PC-3 (cell line): Measurements from ENCODE around the gene GOLT1A.

Source experiments
- EZH2 ChIP-seq: fragments of 300-600 bp; sonication (generic); IDR thresholded peaks from one replicate; pipeline ENCODE4 v1.6.1; 2017; ENCODE audit warnings: antibody characterized with exemption, mild to moderate bottlenecking, low read length; ENCODE audit not compliant: unreplicated experiment
- TF ChIP-seq, protein P1 (sequence below): fragments of 300-600 bp; sonication (generic); conservative IDR thresholded peaks from 2 replicates; pipeline ENCODE4 v1.5.1; 2017; ENCODE audit warnings: antibody characterized with exemption, low read depth, mild to moderate bottlenecking, low read length

DNA sequence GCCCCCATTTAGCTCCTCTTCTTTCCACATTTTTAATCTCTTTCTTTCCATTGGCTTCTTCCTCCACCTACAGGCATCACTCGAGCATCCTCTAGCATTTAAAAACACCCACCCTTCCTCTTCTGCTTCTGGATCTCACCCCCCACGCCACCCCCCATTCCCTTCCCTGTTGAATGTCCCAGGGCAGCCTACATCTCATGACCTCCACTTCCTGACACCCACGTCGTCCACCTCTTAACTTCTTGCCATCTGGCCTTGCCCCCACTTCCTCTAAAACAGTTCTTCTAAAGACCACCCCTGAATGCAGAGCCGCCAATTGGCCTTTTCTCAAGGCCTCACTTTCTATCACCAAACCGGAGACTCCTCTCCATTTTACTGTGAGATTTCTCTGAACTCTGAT is 55.8 kb downstream of the GOLT1A start:
- TF ChIP-seq, protein P1, sequence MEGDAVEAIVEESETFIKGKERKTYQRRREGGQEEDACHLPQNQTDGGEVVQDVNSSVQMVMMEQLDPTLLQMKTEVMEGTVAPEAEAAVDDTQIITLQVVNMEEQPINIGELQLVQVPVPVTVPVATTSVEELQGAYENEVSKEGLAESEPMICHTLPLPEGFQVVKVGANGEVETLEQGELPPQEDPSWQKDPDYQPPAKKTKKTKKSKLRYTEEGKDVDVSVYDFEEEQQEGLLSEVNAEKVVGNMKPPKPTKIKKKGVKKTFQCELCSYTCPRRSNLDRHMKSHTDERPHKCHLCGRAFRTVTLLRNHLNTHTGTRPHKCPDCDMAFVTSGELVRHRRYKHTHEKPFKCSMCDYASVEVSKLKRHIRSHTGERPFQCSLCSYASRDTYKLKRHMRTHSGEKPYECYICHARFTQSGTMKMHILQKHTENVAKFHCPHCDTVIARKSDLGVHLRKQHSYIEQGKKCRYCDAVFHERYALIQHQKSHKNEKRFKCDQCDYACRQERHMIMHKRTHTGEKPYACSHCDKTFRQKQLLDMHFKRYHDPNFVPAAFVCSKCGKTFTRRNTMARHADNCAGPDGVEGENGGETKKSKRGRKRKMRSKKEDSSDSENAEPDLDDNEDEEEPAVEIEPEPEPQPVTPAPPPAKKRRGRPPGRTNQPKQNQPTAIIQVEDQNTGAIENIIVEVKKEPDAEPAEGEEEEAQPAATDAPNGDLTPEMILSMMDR: no peak
- no peak for TF ChIP-seq EZH2
